Transverse colon (tissue), 4 donors: ENCODE results near the gene INTS4. TPM values are rescaled to one million over a fixed set of nuclear protein-coding genes. Genes with fewer than 3 reads are reported as not detected.

Experiments used
- DNase-seq: peaks from one replicate; pipeline ENCODE4 v3.0.0-alpha.2; 2019
- H3K27ac ChIP-seq, 4 donors: fragments of 200-600 bp; sonication (generic); 2 replicates each; pipeline ENCODE4 v1.5.1; 2016 to 2018; ENCODE audit warnings: inconsistent platforms in 4 of 4
- H3K27me3 ChIP-seq: fragments of 200-600 bp; sonication (generic); 2 replicates; pipeline ENCODE4 v1.5.1; 2017; ENCODE audit warnings: inconsistent platforms
- H3K36me3 ChIP-seq, 4 donors: fragments of 200-600 bp; sonication (generic); 2 replicates each; pipeline ENCODE4 v1.5.1; 2017 to 2019; ENCODE audit warnings: inconsistent platforms in 4 of 4
- H3K4me1 ChIP-seq, 4 donors: fragments of 200-600 bp; sonication (generic); 2 replicates each; pipeline ENCODE4 v1.5.1; 2017 to 2020; ENCODE audit warnings: inconsistent platforms in 4 of 4
- H3K4me3 ChIP-seq, 4 donors: fragments of 200-600 bp; sonication (generic); 1 replicate in 1 of 4; 2 replicates in 3 of 4; pipeline versions ENCODE4 v1.5.1 to v1.6.1; 2017 to 2019; ENCODE audit warnings: inconsistent platforms in 4 of 4
- H3K9me3 ChIP-seq, 2 donors: fragments of 200-600 bp; sonication (generic); 2 replicates each; pipeline ENCODE4 v1.5.1; 2017 to 2019; ENCODE audit warnings: inconsistent platforms in 2 of 2
- CTCF ChIP-seq, 5 experiments: fragments of 200-600 bp in 3 of 5; fragments of 450-650 bp in 2 of 5; sonication (generic) in 3 of 5; IDR thresholded peaks; 1 replicate in 2 of 5; 2 replicates in 3 of 5; pipeline ENCODE4 v1.5.1; 2016 to 2017; ENCODE audit warnings: antibody characterized with exemption in 5 of 5, inconsistent platforms in 3 of 5, mild to moderate bottlenecking in 2 of 5, moderate library complexity in 1 of 5
- EP300 ChIP-seq: sonication (generic); formaldehyde crosslinking; IDR thresholded peaks from one replicate; pipeline ENCODE4 v1.6.1; 2017; ENCODE audit warnings: antibody characterized with exemption, low read depth
- POLR2A ChIP-seq: fragments of 450-650 bp; IDR thresholded peaks from one replicate; pipeline ENCODE4 v1.6.1; 2016; ENCODE audit warnings: antibody characterized with exemption, mild to moderate bottlenecking, moderate library complexity
- POLR2AphosphoS5 ChIP-seq, 3 donors: sonication (generic); formaldehyde crosslinking; IDR thresholded peaks; one replicate each; pipeline ENCODE4 v1.6.1; 2016; ENCODE audit warnings: antibody characterized with exemption in 3 of 3
- WGBS, 2 donors: methylation state at CpG; one replicate each; pipeline ENCODE4 v1.1.5; 2018; ENCODE audit warnings: low coverage in 1 of 2; 5-methylcytosine and 5-hydroxymethylcytosine counted together
- in situ Hi-C, 4 donors: fragments of 200-750 bp; cut with MboI; loops; one replicate each; pipeline versions ENCODE4 v1.15.0 to v1.15.1; 2017; ENCODE audit warnings: low sequenced_read_pairs in 3 of 4, low pct_ligation_motif_present in 1 of 4, low pct_unique_long_range_greater_than_20kb in 1 of 4
- intact Hi-C: fragments of 100-400 bp; cut with DNase I; formaldehyde crosslinking; loops from one replicate; pipeline ENCODE4 v1.15.1; 2023; ENCODE audit warnings: low total_unique reads
- total RNA-seq, 4 donors: library from RNA; depleted of rRNA; stranded (reverse); fragments of >200 nt; gene quantifications; one replicate each; pipeline ENCODE4 v1.1.0, GENCODE V29; 2016

Gene INTS4
- total RNA-seq, 4 donors from 2014 or later: 3.8 to 45.9 (median 31.5) TPM

GRCh38 chr11:78039919-78040671 is 45.6 kb upstream of the INTS4 start:
- intact Hi-C loops: no loop called here
- Histone ChIP-seq H3K9me3 (no peaks in the 10 kb centered on the region), H3K27ac (peak overlapping the region; percentile 67 to 78 (median 76)), H3K4me1 (peaks cover 20 to 46% (median 39%) of the 10 kb centered on the region in 4 donors), H3K36me3 (no peaks in the 10 kb centered on the region), H3K27me3 (no peaks in the 10 kb centered on the region), H3K4me3 (peak overlapping the region in 1 of 4 donors; percentile 22)
- DNase-seq: peak; percentile 79
- no peak for TF ChIP-seq POLR2AphosphoS5 (IDR thresholded peaks at IDR 0.05)
- no peak for TF ChIP-seq CTCF (IDR thresholded peaks at IDR 0.05)
- TF ChIP-seq EP300: no peak
- TF ChIP-seq POLR2A: no peak
- in situ Hi-C loops: no loop called here
- 27 to 32% methylated on average over 6 to 7 of the region's 7 CpGs for WGBS, 2 donors

DNA sequence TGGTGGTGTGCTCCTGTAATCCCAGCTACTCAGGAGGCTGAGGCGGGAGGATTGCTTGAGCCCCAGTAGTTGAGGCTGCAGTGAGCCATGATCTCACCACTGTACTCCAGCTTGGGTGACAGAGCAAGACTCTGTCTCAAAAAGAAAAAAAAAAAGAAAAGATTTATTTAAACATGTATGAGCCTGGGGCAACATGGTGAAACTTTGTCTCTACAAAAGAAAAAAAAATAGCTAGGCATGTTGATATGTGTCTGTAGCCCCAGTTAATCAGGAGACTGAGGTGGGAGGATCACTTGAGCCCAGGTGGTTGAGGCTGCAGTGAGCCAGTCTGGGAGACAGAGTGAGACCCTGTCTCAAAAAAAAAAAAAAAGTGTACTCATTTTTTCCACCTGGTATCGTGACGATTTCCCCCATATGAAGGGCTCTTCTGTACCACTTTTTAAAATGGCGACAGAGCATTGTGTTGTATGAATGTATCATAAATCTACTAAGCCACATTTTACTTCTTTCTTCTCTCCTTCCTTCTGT is 45.0 kb upstream of the INTS4 start:
- 63 to 73% methylated on average over 4 of the region's 4 CpGs for WGBS, 2 donors
- in situ Hi-C loops (no loop called here), intact Hi-C loops (no loop called here)
- no peaks in the 10 kb centered on the region for H3K27me3 ChIP-seq
- TF ChIP-seq POLR2AphosphoS5 (IDR thresholded peaks at IDR 0.05) (no peak), EP300 (no peak), POLR2A (no peak), CTCF (IDR thresholded peaks at IDR 0.05) (no peak)
- peaks cover 20 to 44% (median 37%) of the 10 kb centered on the region in 4 donors for H3K4me1 ChIP-seq
- H3K4me3 ChIP-seq: peak overlapping the region in 1 of 4 donors; percentile 22
- no peaks in the 10 kb centered on the region for H3K9me3 ChIP-seq
- H3K36me3 ChIP-seq: no peaks in the 10 kb centered on the region
- H3K27ac ChIP-seq: peak overlapping the region; percentile 67 to 78 (median 76)
- DNase-seq: no peak

DNA sequence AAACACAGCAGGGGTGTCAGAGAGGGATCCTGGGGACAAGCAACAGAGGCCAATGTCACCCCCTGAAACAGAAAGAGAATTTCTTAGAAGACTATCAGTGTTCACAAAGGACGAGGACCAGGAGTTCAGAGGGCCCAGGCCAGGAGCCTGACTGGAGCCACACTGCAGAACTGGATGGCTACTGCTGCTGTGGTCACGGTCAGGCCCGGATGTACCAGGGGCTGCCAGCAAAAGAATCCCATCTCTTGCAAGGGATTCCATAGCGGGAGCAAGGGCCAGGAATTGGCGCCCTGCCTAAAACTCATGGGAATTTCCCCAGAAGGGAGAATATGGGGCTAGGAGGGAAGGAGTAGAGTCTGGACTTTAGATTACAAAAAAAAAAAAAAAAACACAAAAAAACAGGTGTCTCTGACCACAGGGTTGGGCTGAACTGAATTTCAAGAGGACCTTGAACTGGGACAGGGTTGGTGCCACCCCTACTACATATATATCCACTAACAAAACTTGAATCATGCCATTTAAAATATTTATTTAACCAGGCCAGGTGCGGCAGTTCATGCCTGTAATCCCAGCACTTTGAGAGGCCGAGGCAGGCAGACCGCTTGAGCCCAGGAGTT is 44.3 kb upstream of the INTS4 start:
- intact Hi-C loops (no loop called here), in situ Hi-C loops (no loop called here)
- Histone ChIP-seq H3K36me3 (no peaks in the 10 kb centered on the region), H3K9me3 (no peaks in the 10 kb centered on the region), H3K27ac (peak overlapping the region; percentile 67 to 78 (median 76)), H3K27me3 (no peaks in the 10 kb centered on the region), H3K4me3 (no peak overlapping the region), H3K4me1 (peaks cover 20 to 38% (median 35%) of the 10 kb centered on the region in 4 donors)
- TF ChIP-seq CTCF (IDR thresholded peaks at IDR 0.05) (no peak), POLR2AphosphoS5 (IDR thresholded peaks at IDR 0.05) (peak in 2 of 3 donors; percentile 18 to 25), POLR2A (no peak)
- DNase-seq: peak; percentile 80
- WGBS, 2 donors: 51 to 74% methylated on average over 3 to 8 of the region's 8 CpGs

DNA sequence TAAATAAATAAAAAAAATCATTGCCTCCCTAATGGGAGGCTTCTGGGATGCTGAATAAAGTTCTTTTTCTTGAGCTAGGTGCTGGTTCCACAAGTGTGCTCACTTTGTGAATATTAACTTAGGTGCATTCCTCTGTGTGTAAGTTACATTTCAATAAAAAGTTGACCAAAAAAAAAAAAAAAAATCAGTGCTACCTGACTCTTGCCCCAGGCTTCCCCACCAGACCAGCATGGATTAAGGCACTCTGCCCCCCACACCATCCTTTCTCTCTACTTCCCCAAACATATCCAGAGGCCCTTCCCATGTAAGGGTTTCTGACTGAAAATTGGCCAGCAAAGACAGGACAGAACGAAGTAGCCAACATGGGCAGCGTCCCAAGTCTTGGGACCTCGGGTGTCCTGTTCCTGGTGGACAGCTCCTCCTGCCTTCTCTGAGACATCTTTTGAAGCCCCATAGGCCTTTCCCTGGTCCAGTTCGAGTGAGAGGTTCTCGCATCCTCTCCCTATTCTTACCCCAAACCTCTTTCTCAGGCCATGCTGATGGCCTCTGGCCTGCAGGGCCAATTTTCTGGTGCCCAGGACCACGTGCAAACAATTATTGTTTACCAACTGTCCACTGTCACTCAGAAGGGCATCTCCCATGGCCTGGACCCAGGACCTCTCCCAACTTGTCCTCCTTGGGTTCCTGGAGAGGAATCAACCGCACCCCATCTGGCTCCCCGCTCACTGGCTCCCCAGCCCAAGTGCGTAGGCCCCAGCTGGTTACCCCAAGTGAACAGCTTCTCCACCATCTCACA is 43.6 kb upstream of the INTS4 start:
- no peak for DNase-seq
- H3K4me1 ChIP-seq: peaks cover 20 to 37% (median 35%) of the 10 kb centered on the region in 4 donors
- in situ Hi-C loops (no loop called here), intact Hi-C loops (no loop called here)
- WGBS, 2 donors: 82 to 84% methylated on average over 5 to 9 of the region's 9 CpGs
- no peaks in the 10 kb centered on the region for H3K9me3 ChIP-seq
- H3K27ac ChIP-seq: peak overlapping the region; percentile 67 to 78 (median 76)
- H3K27me3 ChIP-seq: no peaks in the 10 kb centered on the region
- no peaks in the 10 kb centered on the region for H3K36me3 ChIP-seq
- H3K4me3 ChIP-seq: no peak overlapping the region
- TF ChIP-seq POLR2AphosphoS5 (IDR thresholded peaks at IDR 0.05) (no peak), EP300 (no peak), CTCF (IDR thresholded peaks at IDR 0.05) (no peak), POLR2A (no peak)
